Raji (cell line): Measurements from ENCODE around the gene SINHCAF.

Experiments
- POLR2A ChIP-seq: IDR thresholded peaks from 2 replicates; pipeline ENCODE4 v1.6.1; 2011; ENCODE audit warnings: low read depth, low read length, control low read depth; ENCODE audit not compliant: insufficient read depth

Gene SINHCAF

DNA sequence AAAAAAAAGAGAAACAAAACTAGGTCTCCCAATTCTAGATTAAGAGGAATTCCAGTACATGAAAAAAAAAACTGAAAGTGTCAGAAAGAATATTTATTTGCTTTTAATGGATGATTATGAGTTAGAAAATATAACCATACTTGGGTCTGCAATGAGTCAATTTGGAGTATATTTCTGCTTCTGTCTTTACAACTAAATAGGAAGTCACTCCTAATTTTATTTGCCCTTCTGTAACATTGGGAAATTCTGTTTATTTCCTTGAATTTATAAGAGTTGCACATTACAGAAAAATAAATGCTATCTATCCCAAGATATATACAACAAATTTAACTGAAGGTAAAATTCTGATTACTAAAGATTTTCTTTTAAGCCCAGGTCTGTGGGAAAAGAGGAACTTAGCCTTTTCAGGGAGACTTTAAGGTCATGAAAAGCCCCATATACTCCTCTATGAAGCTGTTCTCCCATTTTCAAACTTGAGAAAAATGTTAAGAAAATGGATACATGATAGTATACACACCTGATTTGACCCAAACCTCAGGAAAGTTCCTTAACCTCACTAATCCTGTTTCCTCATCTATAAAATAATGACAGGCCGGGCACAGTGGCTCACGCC, 7.2 kb downstream of the SINHCAF start:
- no peak for TF ChIP-seq POLR2A

DNA sequence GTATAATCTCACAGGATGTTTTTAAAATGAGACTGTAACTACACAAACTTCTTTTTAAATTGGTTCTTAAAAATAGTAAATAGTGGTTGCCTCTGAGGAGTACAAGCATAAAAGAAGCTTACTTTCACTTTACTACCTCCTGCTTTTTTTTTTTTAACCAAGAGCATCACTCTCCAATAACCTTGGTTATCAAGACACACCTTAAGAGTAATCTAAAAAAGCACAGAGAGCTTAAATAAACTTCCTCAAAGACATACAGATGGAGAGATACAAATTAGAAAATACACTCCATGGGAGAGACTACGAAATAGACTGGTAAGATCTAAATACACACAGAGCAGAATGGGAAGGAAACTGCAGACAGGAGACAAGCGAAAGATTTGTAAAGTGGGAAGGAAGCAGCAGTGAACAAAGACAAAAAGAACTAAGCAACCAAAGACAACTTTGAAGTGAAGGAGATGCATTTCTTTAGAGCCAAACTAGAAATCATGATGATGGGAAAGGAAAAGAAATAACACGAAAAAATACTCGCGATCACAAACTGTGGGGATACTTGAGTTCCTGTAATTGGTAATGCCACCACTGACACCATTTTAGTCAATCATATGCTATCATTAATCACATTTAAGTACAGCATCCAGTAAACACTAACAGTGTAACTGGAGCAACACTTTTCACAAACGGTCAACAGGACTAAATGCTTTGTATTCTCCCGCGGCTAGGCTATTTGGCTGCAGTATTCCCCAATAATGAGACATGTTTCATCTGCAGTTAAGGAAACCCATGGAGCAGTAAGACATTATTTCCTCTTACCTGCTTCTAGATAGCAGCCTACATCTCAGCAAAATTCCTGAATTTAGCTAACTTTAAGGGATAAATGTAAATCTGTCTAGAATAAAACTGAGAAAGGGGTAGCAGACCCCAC, 8.2 kb downstream of the SINHCAF start:
- no peak for TF ChIP-seq POLR2A

DNA sequence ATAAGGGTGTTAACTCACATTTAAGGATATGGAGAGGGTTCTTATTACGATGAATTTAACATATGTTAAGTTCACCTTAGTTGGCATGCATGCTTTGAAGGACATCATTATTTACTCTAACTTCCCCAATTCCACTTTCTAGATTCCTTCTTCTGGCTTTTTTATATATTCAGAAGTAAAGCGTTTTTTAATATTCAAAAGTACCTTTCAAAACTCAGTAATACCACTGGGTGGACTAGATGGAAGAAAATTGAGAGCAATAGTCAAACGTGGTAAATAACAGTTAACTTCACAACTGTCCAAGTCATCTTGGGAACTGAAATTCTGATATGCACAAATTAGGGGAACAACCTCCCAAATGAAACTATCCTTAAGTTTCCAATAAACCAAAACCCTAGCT, 9.1 kb downstream of the SINHCAF start:
- no peak for TF ChIP-seq POLR2A

DNA sequence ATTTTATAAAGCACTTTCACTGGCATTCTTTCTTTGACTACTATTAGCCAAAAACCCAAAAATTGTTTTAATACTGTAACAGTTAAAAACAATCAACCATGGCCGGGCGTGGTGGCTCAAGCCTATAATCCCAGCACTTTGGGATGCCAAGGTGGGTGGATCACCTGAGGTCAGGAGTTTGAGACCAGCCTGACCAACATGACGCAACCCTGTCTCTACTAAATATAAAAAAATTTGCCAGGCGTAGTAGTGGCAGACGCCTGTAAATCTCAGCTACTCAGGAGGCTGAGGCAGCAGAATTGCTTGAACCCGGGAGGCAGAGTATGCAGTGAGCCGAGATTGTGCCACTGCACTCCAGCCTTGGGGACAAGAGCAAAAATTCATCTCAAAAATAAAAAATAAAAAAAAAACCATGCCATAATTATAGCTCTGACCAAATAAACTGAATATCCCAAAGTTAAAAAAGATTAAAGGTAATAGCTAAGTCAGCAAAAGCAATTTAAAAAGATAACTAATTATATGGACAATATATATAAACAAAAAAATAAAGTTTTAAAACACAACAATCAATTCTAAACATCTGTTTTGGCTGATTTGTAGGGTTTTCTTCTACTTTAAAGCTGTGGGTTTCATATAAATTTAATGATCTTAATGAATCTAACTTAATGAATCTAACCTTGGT, 10.0 kb downstream of the SINHCAF start:
- TF ChIP-seq POLR2A: no peak

DNA sequence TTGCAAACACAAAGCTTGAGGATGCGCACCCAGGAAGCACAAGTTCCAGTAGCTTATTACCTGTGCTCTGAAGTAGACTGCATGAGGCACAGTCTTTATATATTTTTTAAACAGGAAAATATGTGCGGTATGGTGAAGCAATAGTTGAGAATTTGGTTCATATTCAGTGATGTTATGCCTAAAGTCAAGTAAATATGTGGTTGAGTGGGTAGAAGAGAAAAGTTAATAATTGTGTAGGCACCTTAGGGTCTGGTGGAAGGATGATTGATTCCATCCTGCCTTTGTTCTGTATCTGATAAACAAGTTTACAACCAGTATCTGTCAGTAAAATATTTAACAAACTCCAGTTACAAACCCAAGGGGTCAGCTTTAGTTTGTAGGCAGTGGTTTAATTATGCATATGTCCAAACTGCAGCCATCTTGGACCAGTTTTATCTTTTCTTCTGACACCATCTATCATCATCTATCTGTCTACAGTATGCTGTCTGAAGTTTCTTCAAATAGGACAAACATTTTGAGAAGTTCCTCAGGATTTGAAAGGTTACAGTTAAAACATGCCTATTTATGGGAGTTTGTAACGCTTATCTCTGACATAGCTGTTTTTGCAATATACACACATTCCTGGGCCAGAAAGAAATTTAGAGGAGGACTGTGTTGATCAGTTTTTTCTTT, 10.8 kb downstream of the SINHCAF start:
- no peak for TF ChIP-seq POLR2A

DNA sequence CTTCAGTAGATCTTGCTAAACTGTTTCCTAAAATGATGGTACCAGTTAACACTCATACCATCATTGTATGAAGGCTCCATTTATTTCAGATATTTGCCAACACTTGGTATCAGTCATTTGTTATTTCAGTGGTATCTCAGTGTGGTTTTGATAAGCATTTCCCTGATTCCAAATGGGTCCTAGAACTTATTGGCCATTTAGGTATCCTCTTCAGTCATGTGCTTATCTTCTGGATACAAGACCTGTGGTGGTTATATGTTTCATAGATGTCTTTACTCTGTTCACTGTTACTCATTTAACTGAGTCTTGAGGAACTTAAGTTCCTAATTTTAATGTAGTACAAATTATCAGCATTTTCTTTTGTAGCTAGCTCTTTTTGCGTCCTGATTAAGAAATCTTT, 13.5 kb downstream of the SINHCAF start:
- no peak for TF ChIP-seq POLR2A

DNA sequence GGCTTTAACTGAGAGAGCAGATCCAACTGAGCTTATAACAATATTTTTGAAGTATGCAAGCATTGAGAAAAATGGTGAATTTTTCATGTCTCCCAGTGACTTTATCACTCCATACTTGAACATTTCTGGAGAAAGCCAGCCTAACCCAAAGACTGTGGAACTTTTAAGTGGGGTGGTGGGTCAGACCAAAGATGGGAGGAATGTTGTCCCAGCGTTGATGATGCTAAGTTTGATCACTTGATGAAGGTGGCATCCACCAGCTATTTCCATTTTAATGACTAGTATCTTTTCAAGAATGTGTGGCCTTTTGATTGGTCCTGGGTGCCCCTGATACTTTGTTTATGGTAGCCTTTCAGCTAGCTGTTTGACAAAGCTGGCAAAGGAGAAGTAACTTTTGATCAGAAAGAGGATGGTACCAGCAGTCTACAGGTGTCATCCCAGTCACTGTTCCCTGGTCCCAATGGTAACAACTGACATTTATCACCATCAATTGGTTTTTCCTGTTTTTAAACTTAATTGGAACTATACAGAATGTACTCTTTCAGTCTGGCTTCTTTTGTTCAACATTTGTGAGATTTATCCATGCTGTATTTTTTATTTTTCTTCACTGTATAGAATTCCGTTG, 14.2 kb downstream of the SINHCAF start:
- TF ChIP-seq POLR2A: no peak

DNA sequence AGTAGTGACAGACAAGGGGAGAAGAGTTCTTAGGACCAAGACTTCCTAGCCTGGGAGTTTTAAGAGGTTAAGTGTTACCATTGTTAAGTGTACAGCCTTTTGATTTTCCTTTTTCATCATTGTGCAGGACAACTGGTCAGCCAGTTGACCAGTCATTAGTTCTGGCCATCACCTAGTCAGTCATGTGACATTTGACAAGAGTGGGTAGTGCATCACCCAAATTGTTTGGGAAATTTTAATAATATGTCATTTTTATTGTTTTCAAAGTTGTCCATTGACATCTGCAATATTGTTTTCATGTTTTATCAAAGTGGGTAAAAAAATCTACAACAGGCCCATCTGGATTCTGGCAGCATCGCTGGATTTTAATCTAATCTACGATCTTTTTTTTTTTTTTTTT, 15.5 kb downstream of the SINHCAF start:
- no peak for TF ChIP-seq POLR2A

DNA sequence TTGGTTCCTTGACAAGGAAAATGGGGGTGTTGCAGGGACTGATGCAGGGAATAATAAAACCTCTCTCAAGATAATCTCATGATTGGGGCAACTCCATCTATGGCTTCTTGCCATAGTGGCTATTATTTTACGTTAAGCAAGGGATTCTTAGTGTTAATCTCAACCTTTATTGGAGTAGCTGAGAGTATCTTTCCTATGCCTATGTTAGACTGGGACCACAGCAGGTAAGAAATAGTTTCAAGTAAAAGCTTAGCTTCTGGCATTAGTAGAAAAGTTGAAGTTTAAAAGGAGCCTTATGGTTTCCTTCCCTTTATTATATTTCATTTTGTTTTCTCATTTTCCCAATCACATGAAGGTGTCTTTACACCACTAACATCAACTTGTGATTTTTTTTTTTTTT, 16.7 kb downstream of the SINHCAF start:
- TF ChIP-seq POLR2A: no peak

DNA sequence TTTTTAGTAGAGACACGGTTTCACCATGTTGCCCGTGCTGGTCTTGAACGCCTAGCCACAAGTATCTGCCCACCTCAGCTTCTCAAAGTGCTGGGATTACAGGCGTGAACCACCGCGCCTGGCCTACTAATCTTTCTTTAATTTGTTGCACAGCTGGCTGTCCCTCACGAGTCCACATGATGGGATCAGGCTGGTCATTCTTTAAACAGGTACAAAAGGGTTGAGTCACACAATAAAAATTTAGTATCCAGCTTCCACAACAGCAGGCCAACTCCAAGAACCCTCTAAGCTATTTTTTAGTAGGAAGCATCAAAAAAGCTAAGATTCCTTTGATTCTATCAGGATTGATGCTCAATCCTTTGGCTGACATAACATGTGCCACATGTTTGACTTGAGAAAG, 17.8 kb downstream of the SINHCAF start:
- no peak for TF ChIP-seq POLR2A

DNA sequence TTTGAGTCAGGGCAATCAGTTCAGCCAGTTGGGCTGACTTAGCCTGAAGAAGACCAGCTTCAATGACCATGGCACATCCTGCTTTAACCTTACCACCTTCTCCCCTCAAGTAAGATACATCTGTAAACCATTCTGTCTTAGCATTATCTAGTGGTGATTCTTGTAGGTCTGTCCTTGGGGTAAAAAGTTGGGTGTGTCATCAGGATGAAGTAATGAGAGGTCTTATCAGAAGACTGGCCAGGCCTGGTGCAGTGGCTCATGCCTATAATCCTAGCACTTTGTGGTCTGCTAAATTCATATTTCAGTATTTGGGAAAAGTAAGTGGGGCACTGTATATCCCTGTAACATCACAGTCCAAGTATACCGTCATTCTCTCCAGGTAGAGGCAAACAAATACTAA, 19.1 kb downstream of the SINHCAF start:
- TF ChIP-seq POLR2A: no peak

DNA sequence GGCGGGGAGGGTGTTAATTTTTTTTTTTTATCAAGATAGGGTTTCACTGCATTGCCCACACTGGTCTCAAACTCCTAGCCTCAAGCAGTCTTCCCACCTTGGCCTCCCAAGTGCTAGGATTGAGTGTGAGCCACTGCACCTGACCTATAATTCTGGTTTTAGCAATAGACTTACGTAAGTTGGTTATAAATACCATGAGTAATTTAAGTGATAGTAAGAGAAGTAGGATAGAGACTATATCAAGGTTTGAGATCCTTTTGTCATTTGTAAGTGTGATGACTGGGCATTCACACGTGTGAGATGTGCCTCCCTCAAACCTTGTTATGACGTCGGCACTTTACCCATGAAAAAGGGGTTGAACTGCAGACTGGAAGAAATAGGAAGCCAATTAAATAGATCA, 22.5 kb downstream of the SINHCAF start:
- TF ChIP-seq POLR2A: no peak

DNA sequence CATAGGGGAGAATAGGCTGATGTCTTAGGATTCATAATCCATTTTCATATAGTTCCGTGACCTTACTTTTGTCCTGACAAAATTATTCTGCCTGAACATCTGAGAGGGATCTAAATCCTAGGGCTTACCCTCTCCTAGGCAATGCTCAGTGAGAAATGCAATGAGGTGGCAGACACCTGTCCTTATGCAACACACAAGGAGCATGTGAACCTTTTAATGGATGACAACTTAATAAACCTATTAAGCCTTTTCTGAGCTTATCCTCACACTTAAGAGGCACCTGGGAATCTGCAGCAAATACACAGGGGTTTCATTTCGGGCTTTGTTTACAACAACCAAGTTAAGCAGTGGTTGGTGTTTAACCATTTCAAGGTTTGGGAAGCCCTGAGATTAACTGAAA, 24.6 kb downstream of the SINHCAF start:
- TF ChIP-seq POLR2A: no peak

DNA sequence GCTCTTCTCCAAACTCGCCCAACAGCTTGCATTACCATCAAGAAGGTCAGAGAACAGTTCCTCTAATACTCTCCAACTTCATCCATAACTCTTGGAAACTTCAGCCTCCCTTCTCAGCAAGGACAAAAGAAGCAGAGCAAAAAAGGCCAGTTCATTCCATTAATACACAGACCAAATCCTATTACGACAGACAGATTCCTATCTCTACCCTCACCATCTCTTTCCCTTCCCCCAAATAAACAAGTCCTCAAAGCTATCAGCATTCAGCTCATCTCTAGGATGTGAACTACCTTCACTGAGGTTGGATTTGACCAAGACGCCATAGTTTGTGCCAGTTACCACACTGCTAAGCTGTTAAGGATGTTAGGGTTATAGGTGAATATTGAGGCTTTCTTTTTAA, 25.2 kb downstream of the SINHCAF start:
- no peak for TF ChIP-seq POLR2A

DNA sequence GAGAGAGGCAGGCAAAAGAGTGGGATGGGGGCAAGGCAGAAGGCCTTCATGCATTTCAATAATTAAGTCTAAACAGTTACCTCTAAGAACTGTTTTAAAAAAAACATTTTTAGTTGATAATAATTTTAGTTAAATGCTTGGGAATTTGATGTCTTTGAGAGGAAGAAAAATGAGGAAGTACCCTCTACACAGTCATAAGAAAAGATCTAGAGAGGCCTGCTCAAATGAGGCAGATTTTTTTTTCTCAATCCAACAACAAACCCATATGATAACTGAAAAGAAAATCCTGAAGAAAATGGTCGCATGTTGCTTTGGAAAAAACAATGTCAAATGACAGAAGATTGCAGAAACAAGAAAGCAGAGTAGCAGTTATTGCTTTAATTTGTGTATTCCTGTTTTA, 25.6 kb downstream of the SINHCAF start:
- no peak for TF ChIP-seq POLR2A

DNA sequence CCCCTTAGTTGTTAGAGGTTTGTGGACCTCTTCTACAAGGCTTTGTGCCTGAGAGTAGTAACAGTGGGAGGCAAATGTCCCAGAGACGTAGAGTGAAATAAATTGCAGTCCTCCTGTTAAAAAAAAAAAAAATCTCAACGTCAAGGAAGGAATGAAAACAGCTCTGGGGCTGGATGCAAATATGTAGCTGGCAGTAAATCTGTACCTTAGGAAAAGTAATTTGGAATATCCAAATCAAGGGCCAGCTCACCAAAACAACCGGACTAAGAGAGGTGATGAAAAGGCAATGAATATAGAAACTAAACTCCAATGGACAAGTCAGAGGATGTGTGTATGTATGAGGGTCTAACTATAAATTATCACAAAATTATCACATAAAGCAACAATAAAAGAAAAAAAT, 27.0 kb downstream of the SINHCAF start:
- TF ChIP-seq POLR2A: no peak

DNA sequence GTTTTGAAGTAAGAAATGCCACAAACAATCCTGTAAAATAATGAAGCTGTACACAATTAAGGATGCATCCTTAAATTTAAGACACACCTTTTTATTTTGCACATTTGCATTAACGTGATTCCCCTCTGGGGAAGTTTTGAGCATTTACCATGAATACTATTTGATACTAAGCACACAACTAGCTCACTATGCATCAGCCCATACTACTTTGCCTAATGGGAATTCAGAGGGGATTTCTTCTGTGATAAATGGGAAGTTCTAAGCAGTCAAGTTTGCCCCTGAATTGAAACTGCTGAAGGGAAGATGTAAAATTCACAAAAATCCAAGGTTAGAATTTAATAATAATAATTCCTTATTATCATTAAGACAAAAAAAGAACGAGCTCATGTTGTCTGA, 27.4 kb downstream of the SINHCAF start:
- no peak for TF ChIP-seq POLR2A
